Embryonic facial prominence (tissue), 1 donor: ENCODE results near the gene CAMKMT.

Experiments
- DNase-seq: peaks from one replicate; pipeline ENCODE4 v3.0.0-alpha.2; 2016; ENCODE audit errors: extremely low spot score

Gene CAMKMT

DNA sequence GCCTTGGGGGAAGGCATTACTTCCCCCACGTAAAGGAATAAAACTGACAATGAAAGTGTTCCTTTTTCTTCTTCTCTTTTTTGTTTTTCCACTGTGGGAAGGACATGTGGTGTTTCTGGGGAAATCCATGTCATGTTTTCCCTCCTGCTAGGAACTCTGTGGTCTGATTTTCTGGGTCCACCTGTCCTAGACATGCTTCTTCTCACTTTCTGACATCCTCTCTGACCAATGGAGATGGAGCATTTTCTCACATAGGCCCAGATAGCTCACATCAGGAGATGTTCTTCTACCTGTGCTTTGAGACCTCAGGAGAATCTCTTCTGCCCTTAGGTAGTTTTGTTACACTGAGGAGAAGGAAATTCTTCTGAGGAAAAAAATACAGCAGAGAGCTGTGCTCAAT is 327.8 kb downstream of the CAMKMT start:
- DNase-seq: no peak

DNA sequence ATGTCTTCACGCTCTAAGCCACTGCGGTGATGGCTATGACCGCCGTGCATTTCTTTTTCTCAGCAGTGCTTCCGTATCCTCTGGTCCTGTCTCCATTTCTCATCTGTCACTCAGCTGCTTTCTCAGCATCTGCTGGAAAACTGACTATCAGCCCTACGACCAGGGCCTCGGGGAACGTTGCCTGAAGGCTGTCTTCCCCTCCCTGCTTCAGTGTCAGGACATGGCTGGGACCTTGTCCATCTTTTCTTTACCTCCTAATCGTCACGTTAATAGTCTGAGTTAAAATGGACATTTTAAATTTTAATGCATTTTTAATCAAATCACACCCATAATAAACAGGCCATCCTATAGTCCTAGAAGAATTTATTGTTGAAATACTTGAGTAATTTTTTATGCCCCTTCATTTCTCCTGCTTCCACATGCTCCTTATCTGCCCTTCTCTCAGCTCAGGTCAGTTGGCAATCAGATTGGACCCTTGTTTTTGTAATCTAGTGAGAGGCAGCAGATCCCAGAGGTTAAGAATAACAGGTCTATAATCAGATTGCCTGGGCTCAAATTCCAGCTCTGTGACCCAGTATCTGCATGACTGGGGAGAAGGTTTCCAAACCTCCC is 329.5 kb downstream of the CAMKMT start:
- no peak for DNase-seq

DNA sequence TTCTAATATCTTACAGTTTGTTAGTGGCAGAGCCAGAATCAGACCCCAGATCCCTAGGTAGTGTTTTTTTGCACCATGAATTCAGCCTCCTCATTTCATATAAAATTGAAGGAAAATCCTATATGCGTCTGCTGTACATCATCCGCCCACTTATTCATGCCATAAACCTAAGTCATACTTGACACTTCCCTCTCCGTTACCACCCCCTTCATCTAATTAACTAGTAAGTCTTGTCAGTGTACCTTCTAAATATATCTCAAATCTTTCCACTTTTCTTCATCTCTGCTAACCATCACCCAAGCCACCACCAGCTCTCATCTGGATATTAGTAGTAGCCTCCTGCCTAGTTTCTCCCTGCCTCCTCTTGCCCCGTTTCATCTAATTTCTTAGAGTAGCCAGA is 331.1 kb downstream of the CAMKMT start:
- no peak for DNase-seq

DNA sequence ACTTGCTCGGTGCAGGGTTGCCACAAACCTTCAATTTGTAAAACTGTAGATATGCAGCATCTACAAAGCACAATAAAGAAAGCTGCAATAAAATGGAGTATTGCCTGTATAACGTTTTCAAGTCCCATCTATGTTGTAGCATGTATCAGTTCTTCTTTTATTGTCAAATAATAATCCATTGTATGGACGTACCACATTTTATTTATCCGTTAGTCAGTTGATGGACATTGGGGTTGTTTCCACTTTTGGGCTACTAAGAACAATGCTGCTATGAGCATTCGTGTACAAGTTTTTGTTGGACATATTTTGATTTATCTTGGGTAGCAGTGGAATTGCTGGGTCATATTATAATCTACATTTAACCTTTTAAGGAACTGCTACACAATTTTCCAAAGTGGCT is 339.1 kb downstream of the CAMKMT start:
- DNase-seq: no peak

DNA sequence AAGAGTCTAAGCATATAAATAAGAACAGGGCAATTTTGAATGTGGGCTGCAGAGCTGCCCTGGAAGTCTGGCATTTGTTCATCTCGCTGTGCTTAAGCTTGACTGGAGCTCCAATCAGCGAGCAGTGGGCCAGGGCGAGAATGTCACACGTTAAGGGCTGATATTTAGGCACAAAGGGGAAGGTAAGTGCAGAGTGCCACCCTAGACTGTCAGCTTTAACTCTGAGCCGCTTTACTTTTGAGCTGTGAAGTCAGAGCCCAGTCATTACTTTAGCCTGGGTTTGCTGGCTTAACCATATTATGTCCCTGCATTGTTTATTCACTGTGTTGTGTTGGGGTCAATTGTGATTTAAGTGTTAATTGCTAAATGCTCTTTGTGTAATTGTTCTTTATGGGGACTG is 343.6 kb downstream of the CAMKMT start:
- DNase-seq: no peak

DNA sequence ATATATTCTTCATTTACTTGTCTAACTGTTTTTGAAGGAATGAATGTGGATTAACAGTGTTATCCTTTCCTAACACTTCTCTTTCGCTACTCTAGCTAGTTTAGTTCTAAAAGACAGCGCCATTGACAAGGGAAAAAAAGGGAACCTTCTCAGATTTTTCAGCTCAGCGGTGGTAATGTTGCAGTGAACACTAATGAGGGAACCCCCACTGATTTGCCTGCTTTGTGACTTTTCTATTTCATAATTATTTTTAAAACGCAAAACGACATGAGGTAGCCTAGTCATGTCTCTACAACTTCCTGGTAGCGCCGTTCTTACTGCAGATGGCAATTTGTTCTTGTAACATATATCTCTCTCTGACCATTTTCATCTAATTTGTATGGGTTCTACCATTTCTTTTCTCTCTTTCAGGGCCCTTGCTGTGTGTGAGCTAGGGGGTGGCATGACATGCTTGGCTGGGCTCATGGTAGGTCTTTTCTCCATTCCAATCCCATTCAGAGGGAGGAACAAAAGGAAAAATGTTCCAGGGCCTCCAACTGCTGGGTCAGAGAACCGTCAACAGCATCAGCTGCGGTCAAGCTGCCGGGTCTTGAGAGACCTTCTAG is 344.2 kb downstream of the CAMKMT start:
- no peak for DNase-seq

DNA sequence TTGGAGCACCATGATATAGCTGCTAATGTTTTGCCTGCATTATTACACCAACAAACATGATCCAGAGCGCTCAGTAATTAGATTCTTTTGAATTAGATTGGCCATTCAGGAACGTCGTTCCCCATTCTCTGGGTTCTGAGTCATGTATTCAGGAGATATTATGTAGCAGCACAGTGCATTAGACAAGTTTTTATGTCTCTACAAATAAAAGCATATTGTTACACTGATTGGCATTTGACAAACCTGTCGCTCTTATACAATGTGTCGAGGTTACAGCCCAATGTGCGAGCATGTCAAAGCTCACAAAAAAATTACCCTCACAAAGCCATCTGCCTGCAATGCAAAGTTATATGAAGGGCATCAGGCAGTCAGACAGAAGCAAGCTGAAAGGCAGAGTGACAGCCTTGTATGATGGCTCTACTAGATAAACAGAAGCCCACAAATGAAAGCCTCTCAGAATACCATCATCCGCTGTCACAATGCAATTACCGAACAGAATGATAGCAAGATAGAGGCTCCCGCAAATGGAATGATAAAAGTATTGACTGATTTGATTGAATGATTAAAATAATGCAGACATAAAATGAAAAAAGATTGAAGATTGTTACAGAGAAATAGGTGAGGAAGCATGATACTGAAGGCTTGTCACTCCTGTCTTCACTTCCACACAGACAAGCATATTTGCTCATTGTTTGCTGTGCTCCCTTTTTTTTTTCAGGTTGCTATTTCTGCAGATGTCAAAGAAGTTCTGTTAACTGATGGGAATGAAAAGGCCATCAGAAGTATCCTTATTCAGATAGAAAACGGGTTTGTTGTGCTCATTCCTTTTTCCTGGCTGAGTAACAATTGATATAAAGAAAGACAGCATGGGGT is 345.2 kb downstream of the CAMKMT start:
- DNase-seq: no peak

DNA sequence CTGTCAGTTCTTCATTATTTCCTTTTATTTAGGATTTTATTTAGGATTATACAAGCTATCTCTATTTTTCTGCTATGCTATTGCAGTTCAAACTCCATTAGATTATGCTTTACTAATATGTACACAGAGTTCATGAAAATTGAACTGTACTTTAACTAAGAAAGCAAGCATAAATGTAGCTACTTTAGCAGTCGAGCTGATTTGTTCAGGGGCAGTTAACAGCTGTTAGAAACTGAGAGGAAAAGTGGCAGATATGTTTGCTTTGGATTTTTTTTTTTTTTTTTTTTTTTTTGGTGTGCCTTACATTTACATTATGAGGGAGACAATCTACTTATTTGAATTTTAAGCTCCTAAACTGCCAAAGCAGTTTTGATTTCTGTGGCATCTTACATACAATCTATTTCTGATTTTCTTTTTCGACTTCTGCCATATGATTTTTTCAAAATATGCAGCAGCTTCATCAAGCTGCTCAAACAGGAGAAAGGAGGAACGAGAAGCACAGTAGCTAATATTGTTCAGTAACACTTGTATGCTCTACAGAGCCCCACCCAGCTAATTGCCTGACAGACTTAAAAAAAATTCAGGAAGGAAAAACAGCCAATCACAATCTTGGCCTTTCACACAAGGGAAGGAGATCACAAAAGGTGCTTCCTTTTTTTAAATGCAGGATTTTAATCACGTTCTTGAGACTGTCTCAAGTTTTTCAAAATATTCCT is 346.4 kb downstream of the CAMKMT start:
- no peak for DNase-seq

DNA sequence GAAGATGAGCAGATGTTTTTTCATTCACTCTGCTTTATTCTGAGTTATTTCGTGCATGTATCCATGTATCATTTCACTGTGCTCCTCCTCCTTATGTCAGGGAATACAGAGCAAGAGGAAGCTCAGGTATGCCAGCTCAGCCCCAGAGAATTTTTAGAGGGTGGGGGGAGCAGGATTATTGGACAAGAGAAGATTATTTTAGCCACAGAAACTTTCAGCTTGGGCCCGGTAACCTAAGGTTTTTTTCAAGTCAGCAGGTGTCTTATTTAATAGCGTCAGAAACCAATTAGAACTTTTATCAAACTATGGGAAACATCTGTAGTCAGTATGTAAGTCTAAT is 346.9 kb downstream of the CAMKMT start:
- DNase-seq: no peak

DNA sequence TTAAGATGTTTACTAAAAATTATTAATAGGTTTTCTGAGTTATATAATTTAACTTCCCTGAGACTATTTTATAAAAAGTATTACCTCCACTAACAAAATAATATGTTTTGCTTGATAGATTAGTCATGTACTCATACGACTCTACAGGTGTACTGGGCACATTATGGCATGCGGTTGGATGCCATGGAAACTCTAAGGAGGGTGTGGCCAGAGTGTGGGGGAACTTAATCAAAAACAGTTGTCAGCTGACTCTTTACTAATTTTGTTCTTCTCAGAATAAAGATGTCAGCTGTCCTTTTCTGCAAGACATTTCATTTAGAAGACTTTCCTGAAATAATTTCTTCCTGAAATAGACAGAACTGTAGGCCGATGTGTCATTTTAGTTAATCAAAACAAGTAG is 351.4 kb downstream of the CAMKMT start:
- no peak for DNase-seq

DNA sequence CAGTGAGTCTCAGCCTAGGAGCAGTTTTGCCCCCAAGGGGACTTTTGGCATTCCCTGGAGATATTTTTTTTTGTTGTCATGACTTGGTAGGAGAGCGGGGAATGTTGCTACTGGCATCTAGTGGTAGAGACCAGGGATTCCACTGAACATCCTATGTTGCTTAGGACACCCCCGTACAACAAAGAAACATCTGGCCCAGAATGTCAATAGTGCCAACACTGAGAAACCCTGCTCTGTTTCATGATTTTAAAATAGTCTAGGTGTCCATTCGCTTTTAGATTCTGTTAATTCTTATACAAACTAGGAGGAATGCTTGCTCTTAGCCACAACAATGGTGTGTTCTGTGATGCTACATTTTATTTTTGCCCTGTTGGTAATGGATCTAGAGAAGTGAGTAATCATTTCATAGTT is 353.9 kb downstream of the CAMKMT start:
- no peak for DNase-seq

DNA sequence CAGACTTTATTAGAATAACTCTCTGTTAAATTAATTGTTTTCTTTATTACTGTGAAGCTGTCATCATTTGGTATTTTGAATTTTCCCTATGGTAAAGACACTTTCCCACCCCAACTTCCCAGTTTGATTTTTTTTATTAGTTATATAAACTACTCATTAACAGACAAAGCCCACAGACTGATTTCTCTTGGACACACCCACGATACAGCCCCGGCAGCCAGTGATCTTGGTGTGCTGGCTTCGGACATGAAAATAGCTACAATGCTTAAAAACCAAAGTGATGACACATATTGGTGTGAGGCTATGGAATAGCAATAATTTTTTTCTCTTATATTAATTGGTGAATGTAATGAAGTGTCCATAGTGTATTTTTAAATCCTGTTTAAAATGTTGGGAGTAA is 354.4 kb downstream of the CAMKMT start:
- DNase-seq: no peak

DNA sequence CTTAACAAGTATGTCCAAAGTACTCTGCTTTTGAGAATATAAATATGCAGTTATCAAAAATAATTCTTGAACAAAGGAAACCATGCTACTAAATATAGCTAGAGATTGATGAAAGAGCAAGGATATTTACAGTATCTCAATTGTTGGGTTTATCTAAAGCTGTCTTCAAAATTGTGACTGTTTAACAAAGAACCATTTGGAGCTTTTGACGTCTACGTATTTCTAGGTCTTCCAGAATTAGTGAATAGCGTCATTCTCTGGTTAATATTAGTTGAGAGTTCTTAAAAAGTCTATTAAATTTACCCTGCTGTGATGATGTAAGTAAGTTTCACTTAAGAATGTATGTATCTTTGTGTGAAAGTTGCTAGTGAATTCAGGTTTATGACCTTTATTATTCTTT is 356.7 kb downstream of the CAMKMT start:
- no peak for DNase-seq

DNA sequence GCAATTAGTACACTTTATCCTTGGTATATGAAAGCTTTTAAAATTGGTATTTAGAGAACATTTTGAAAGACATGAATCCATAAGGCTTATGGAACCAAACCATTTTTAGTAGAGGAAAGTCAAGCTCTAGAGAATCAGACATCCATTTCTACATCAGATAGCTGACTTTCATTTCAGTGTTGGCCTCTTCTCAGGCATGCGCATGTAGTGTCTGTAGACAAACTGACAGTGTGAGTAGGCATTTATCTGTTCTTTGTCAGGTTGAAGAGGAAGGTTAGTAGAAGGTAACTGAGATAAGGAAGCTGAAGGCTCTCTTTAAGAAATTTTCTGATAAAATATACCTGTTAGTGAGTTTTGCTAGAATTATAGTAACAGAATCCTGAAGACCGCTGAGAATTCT is 357.8 kb downstream of the CAMKMT start:
- DNase-seq: no peak

DNA sequence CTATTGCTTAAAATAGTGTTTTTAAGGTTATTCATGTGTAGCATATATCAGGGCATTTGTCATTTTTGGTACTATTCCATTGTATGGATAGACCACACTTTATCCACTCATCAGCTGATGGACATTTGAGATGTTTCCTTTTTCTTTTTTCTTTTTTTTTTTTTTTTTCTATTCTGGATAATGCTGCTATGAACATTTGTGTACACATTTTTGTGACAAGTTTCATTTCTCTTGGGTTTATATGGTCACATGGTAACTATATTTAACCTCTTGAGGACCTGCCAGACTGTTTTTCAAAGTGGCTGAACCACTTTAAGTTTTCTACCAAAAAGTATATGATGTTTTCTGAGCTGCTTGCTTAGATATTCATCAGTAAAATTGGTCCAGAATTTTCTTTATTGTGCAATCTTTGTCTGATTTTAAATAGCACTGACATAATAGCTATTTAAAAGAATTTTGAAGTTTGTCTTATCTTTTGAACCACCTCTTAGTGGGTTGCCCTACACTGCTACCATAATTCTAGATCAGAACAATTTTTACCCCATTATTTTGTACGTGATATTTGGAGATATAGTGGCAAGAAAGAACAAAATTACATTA is 360.4 kb downstream of the CAMKMT start:
- DNase-seq: no peak

DNA sequence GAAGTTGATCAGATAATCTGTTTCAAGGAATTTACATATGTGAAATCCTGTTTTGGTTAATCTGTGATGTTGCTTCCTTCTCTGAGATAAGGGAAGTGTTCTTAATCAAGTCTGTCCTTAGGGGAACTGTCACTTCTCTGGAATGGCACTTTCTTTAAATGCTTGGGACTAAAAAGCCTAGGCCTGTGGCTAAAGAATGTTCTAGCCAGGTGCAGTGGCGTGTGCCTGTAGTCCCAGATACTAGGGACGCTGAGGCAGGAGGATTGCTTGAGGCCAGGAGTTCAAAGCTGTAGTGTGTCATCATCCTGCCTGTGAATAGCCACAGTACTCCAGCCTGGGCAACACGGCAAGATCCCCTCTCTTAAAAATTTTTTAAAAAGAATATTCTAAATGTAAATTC is 362.2 kb downstream of the CAMKMT start:
- DNase-seq: no peak

DNA sequence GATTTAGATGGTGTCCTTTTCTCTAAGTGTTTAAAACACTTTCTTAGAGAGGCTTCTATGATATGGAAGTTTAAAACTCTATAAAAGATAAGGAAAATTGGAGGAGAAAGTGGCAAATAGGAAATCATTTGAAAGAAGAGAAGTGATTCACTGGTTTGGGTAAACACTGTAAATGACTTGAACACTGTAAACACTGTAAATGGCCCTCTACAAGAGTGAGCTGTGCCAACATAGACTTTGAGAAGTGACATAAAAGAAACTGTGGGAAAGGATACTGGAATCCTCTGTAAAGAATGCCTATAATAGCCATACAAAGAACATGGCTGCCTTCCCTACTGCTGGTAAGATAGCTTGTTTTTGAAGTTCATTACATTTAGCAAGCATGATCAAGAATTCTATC is 368.8 kb downstream of the CAMKMT start:
- DNase-seq: no peak

DNA sequence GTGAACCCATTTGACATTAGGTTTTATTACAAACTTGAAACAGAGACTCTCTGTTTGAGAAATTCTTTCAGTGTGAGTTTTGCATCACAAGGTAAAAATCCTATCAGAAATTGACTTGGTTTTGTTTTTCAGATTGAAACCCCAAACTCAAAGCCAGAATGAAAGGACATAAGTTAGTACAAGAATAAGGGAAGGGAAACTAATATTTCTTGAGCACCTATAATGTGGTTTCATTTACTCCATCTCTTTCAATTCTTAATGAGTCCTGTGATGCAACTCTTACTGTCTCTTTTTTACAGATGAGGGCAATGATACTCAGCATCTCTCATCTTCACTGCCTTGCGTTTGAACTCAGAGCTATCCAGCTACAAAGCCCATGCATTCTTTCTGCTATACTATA is 369.8 kb downstream of the CAMKMT start:
- no peak for DNase-seq

DNA sequence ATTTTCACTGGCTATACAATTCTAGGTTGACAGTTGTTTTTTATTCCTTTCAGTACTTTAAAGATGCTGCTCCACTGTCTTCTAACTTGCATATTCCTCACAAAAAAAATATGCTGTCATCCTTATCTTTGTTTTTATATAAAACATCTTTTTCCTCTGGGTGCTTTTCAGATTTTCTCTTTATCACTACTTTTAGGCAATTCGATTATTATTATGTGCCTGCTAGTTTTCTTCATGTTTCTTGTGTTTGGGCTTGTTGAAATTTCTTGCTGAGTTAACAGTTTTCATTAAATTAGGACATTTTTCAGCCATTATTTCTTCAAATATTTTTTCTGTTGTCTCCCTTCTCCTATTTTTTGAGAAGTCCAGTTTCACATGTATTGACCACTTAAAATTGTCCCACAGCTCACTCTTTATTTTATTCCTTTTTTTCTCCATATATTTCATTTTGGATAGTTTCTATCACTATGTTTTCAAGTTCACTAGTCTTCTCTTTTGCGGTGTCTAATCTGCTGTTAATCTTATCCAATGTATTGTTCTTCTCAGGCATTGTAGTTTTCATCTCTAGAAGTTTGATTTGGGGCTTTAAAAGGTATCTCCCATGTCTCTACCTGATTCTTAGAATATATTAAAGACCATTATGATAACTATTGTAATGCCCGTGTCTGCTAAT is 374.7 kb downstream of the CAMKMT start:
- DNase-seq: no peak

DNA sequence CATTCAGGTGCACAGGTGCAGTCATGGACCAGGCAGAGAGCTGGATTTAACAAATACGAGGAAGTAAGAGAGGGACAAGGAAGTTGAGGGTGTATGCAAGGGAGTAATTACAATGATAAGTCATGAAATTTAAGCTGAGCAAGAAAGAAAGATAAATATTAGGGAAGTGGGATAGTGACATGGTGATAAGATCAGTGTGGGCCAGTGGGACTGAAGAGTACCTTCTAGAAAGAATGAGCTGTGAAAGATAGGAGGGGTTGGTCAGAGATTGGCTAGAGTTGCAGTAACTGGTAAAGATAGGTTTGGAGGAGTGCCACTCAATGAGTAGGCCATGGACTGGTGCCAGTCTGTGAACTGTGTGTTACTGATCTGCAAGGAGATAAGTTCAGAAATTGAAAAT is 378.9 kb downstream of the CAMKMT start:
- DNase-seq: no peak

DNA sequence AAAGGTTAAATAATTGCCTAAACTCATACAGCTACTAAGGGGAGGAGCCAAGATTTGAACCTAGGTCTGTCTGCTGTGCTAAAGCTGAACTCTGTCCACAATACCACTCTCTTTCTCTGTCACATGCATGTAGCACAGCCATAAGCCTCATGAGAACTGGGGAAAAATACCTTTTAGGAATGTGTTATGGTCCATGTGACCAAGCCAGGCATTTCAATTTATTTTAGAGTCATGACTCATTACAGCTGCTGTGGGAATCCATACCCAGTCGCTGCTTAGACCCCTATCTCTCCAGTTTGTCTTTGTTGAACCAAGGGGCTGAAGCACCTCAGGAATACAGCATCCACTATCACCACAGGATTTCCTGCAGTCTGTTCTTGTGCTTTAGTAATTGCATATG is 379.8 kb downstream of the CAMKMT start:
- no peak for DNase-seq

DNA sequence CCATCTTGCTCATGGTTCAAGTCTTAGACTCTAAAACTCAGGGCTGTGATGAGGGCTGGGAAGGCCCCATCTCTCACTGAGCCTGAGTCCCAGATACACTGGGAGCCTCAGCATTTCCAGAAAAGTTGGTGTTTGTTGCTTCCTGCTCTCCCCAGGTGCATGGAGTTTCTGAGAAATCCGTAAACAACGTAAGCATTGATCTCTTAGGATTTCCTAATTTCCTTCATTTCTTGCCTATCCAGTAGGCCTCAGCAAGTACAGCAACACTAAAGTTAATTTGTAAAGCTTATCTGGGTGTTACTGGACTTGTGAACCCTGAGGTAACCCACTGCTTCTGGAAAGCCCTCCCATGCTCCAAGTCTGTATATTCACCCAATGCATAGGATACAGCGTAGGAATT is 380.3 kb downstream of the CAMKMT start:
- no peak for DNase-seq
